ENCODE results near the gene SAMD4A. TPM values are rescaled to one million over a fixed set of nuclear protein-coding genes. Genes with fewer than 3 reads are reported as not detected.

The SAMD4A gene
- 15.1 and 27.0 TPM in 2 replicates for total RNA-seq

DNA sequence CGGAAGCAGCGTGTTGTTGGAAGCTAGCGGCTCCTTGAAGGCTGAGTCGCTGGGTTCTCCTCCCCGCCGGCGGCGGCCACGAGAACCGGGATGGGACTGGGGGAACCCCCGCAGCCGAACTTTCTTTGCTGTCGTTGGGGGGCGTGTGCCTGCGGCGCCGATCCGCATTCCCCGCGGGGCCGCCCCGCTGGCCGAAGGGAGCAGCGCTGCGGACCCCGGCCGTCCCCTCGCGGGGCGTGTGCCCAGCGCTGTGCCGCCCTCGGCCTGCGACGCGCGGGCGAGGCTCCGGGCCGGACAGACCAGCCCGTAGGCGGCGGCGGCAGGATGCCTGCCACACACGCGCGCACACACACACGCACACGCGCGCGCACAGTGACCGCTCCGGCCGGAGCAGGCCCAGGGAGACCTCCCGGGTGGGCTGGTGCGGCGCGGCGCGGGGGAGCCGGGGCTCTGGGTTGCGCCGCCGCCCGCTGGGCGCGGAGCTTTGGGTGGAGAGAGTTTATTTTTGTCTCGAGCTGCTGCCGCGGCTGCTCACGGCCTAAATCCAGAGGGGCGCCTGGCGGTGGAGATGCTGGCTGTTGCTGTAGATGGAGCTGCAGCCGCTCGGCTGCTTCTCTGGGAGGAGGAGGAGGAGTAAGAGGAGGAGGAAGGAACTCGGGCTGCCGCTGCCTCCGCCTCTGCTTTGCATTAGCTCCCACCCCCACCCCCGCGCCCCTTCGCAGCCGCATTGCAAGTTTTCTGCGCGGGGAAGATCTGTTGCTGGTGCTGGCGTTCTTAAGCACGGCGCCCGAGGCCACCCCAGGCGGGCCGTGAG lies at the start of gene SAMD4A:
TSS of gene SAMD4A (plus strand) at position 719 of the 814 bp plus-strand sequence. CDS start 789 bp downstream, outside the sequence.

Other genes starting within 250 kb of the SAMD4A start
- gene CDKN3, start 170.1 kb upstream of the SAMD4A start, total RNA-seq = 53.2 and 64.3 TPM in 2 replicates
- 61.4 and 109 TPM in 2 replicates for gene CNIH1, start 125.8 kb upstream of the SAMD4A start, total RNA-seq
- 95.0 and 101 TPM in 2 replicates for gene GMFB, start 78.1 kb upstream of the SAMD4A start, total RNA-seq
- 7.0 and 10.2 TPM in 2 replicates for gene CGRRF1, start 57.2 kb upstream of the SAMD4A start, total RNA-seq

Data from subcutaneous preadipocyte (primary cell).